GM18507 (cell line): ENCODE measurements around the gene SHE.
"Not testable (repeated sequence)": the region's sequence is repeated elsewhere in the genome, so short reads cannot be mapped to it uniquely, and the experiment has no call there.

Source experiments
- DNase-seq: peaks from one replicate; pipeline ENCODE4 v3.0.0; 2011; ENCODE audit warnings: low read depth; ENCODE audit not compliant: insufficient read length; ENCODE audit errors: extremely low spot score
- FAIRE-seq: peaks from 2 replicates; lab custom pipeline; 2011; peaks lifted over from hg19 to GRCh38; lab: Jason Lieb, UNC

The SHE gene

GRCh38 chr1:154502066-154502743 lies at the start of gene SHE, which contains the start of gene TDRD10:
SHE (minus strand) TSS chr1:154502412; CDS start chr1:154502026, 386 bp downstream.
TDRD10 (plus strand) TSS chr1:154502219; CDS start chr1:154506904, 4,685 bp downstream.
- FAIRE-seq (no peak), DNase-seq (no peak)

- FAIRE-seq, result no peak
- DNase-seq, result no peak
These were observed 49.3 kb upstream of the SHE start for GRCh38 chr1:154551474-154551873.

- FAIRE-seq (no peak), DNase-seq (no peak)
These were observed 48.4 kb upstream of the SHE start for GRCh38 chr1:154550657-154551056.

GRCh38 chr1:154550070-154550469 lies 47.9 kb upstream of the SHE start:
- DNase-seq, result no peak
- FAIRE-seq, result no peak

- DNase-seq (no peak), FAIRE-seq (no peak)
These were observed 47.1 kb upstream of the SHE start for GRCh38 chr1:154549202-154549770.

GRCh38 chr1:154548028-154548427 lies 45.8 kb upstream of the SHE start:
- DNase-seq (no peak), FAIRE-seq (no peak)

GRCh38 chr1:154547105-154547732 lies 45.0 kb upstream of the SHE start:
- no peak for FAIRE-seq

GRCh38 chr1:154546264-154547063 lies 44.3 kb upstream of the SHE start:
- DNase-seq, result peak; percentile 59
- peak; percentile 59 for FAIRE-seq

More at GRCh38 chr1:154547105-154547732, 45.0 kb upstream of the SHE start:
- DNase-seq, result no peak

GRCh38 chr1:154541231-154541630 lies 39.0 kb upstream of the SHE start:
- FAIRE-seq, result no peak

GRCh38 chr1:154539486-154540483 lies 37.6 kb upstream of the SHE start:
- DNase-seq, result no peak
- no peak for FAIRE-seq

More at GRCh38 chr1:154541231-154541630, 39.0 kb upstream of the SHE start:
- DNase-seq, result no peak

GRCh38 chr1:154536570-154536969 lies 34.4 kb upstream of the SHE start:
- no peak for DNase-seq

GRCh38 chr1:154533952-154534844 lies 32.0 kb upstream of the SHE start:
- FAIRE-seq (peak; percentile 42), DNase-seq (no peak)

More at GRCh38 chr1:154536570-154536969, 34.4 kb upstream of the SHE start:
- FAIRE-seq, result no peak

- FAIRE-seq, result not testable (repeated sequence)
These were observed 29.7 kb upstream of the SHE start for GRCh38 chr1:154531950-154532349.

GRCh38 chr1:154529308-154529707 lies 27.1 kb upstream of the SHE start:
- DNase-seq (no peak), FAIRE-seq (no peak)

More at GRCh38 chr1:154531950-154532349, 29.7 kb upstream of the SHE start:
- DNase-seq, result not testable (repeated sequence)

- no peak for DNase-seq
- no peak for FAIRE-seq
These were observed 25.0 kb upstream of the SHE start for GRCh38 chr1:154527192-154527591.

- DNase-seq, result no peak
- no peak for FAIRE-seq
These were observed 22.7 kb upstream of the SHE start for GRCh38 chr1:154524881-154525280.

GRCh38 chr1:154521695-154522094 lies 19.5 kb upstream of the SHE start:
- DNase-seq, result no peak
- FAIRE-seq, result no peak

- FAIRE-seq, result no peak
- no peak for DNase-seq
These were observed 18.1 kb upstream of the SHE start for GRCh38 chr1:154520333-154520732.
